Measurements from ENCODE around the gene MYMX.

Gene MYMX

GRCh38 chr6:44265722-44266233, 49.1 kb downstream of the MYMX start:
- DNase-seq = no peak

DNA sequence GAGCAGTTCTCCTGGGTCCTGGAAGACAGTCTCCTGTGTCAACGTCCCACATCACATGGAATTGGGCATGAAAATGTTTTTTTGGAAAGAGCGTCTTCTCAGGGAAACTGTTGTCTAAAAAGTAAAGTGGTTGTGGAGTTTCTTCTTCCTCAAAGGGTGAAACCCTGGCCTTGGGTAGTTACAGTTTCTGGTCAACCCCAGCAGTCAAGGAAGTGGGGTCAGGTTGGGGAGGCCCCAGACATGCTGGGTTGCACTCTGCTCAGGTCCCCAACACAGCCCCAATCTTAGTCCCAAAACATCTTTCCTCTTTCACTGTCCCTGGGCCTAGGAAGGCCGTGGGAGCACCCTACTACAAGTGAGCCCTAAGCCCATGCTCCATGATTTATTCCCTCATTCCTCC, 49.6 kb downstream of the MYMX start:
- DNase-seq = no peak

DNA sequence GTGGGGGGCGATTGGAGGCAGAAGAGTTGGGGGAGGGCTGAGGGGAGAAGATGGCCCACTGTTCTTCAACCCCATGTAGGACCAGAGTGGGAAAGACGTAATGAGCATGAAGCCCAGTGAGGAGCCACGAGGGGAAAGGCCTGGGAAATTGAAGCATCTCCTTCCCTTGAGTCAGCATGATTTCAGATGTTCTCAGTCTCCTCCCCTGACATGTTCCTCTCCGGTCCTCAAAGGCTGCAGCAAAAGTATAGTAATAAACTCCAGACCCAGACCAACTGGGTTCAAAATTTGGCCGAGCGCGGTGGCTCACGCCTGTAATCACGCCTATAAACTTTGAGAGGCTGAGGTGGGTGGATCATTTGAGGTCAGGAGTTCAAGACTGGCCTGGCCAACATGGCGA, 50.5 kb downstream of the MYMX start:
- DNase-seq = no peak
